GM18519 (cell line): ENCODE measurements around the gene TBL1X.
"Not testable (repeated sequence)": the region's sequence is repeated elsewhere in the genome, so short reads cannot be mapped to it uniquely, and the experiment has no call there.

Source experiments
- ATAC-seq: cut with Tn5 transposase; IDR thresholded peaks from one replicate; pipeline ENCODE4 v1.9.1; 2021; ENCODE audit warnings: mild to moderate bottlenecking, moderate library complexity; ENCODE audit not compliant: unreplicated experiment, low FRiP score

The TBL1X gene

GRCh38 chrX:9458516-9459078, 6.3 kb upstream of the TBL1X start:
- ATAC-seq: no peak

- ATAC-seq: no peak
These were observed 5.6 kb upstream of the TBL1X start for GRCh38 chrX:9459186-9459748.

DNA sequence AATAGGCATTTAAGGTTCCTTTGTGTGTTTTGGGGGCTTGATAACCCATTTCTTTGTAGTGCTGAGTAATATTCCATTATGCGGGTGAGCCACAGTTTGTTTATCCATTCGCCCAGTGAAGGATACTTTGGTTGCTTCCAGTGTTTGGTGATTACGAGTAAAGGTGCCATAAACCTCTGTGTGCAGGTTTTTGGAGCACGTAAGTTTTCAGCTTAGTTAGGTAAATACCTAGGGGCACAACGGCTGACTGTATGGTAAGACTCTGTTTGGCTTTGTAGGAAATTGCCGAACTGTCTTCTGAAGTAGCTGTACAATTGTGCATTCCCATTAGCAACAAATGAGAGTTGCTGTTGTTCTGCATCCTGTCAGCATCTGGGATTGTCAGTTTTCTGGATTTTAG, 3.8 kb upstream of the TBL1X start:
- ATAC-seq: no peak

DNA sequence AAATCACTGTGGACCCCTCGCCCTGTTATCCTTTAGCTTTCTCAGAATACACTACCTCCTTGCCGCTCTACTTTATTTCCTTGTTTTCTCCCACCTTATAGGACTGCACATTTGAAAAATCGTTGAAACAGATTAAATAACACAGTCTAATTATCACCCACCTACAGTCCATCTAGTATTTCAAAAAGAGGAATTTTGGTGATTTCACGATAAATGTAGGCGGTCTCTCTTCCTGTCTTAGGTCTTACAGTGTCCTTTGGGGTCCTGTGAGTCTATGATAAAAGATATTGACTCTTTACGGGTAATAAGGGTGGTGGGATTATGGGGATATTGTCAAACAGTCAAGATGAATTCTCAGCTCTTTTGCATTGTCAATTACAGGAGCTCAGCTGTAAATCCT, 2.4 kb upstream of the TBL1X start:
- ATAC-seq: no peak

- no peak for ATAC-seq
These were observed 694 bp downstream of the TBL1X start for GRCh38 chrX:9465380-9466123.

DNA sequence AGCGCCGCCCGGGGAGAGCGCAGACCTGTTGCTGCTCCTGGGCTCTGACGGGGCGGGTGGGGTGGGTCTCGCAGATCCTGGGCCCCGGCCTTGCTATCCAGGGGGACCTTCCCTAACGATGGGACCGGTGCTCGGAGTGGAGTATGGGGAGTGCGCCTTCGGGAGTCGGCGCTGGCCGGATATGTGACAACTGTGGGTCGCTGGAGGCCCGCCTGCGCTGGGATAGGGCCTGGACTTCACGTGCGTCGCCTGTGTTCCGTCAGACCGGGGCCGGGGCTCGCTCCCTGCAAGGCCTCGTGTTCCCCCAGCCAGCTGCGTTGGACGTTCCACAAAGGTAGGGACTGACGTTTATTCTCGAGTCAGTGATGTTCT, 1.3 kb downstream of the TBL1X start:
- no peak for ATAC-seq

DNA sequence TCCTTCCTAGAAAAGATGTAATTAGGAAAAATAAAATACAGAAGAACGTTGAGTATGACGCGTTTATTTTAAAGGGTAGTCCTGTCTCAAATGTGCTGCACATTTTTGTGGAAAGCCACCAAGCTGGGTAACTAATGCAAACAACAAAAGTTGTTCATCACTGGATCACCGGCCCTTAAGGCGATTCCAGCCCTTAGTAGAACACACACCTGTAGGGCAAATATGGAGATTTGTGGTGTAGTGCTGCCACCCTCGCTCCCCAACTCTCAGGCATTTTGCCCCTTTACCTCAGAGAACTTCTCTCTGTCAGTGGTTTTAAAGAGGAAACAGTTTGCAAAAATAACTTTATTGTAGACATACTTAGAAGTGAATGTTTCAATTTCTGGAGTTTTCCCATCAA, 1.9 kb downstream of the TBL1X start:
- ATAC-seq: no peak

DNA sequence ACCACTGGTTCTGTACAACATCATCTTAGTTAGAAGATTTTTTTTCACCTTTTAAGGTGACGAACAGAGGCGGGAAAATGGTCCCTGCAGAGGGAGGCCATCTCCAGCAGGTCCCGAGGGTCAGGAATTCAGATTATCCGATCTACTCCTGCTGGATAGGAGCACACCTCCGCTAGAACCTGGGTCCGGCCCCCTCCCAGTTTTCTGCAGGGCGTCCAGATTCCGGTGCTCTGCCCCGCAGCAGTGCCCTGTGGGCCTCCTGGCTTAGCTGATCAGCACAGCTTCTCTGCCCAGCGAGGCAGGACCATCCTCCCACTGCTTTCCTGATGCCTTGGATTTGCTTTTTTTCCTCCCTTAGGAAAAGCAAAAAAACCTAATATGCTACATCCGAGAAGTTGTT, 2.3 kb downstream of the TBL1X start:
- no peak for ATAC-seq

GRCh38 chrX:9467751-9468150, 2.9 kb downstream of the TBL1X start:
- no peak for ATAC-seq

GRCh38 chrX:9471571-9471985, 6.7 kb downstream of the TBL1X start:
- no peak for ATAC-seq

- no peak for ATAC-seq
These were observed 8.8 kb downstream of the TBL1X start for GRCh38 chrX:9473708-9474107.

- ATAC-seq: not testable (repeated sequence)
These were observed 10.6 kb downstream of the TBL1X start for GRCh38 chrX:9475417-9475816.

- ATAC-seq: no peak
These were observed 11.1 kb downstream of the TBL1X start for GRCh38 chrX:9475984-9476383.

GRCh38 chrX:9476810-9477575, 12.1 kb downstream of the TBL1X start:
- no peak for ATAC-seq

- ATAC-seq: no peak
These were observed 17.6 kb downstream of the TBL1X start for GRCh38 chrX:9482408-9482807.

- no peak for ATAC-seq
These were observed 18.0 kb downstream of the TBL1X start for GRCh38 chrX:9482837-9483236.

GRCh38 chrX:9483376-9483775, 18.5 kb downstream of the TBL1X start:
- ATAC-seq: no peak

DNA sequence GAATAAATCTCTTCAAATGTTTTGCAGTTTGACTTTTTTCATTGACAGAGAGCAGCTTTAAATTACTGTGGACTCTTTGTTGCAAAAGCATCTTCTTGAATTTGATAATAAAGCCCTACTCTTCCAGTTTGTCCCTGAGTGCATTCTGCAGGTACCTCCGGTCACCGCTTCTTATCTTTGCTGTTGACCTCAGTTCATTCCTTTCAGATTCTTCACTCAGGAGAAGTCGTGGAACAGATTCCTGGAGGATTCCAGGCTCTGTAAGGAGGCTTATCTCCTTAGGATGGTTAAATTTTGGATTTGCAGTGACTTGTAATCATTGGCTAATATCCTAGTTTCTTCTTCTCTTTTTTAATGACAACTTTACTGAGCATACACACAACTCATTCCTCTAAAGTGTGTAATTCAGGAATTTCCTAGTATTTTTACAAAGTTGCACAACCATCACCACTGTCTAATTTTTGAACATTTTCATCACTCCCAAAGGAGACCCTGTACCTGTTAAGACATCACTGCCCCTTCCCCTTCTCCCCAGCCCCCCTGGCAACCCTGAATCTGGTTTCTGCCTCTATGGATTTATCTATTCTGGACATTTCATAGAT, 22.0 kb downstream of the TBL1X start:
- no peak for ATAC-seq

DNA sequence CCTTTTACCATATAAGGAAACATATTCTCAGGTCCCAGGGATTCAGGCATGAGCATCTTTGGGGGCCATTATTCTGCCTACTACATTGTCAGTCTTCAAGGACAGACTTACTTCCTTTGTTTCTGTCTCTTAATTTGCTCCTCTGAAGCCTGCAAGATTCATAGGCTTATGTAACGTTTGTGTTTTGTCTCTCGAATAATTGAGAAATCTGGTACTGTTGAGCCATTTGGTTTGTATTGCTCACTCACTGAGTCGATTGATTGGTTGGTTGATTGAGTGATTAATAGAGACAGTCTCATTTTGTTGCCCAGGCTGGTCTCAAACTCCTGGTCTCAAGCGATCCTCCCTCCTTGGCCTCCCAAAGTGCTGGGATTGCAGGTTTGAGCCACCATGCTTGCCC, 23.7 kb downstream of the TBL1X start:
- ATAC-seq: no peak

- no peak for ATAC-seq
These were observed 24.4 kb downstream of the TBL1X start for GRCh38 chrX:9489234-9489633.

DNA sequence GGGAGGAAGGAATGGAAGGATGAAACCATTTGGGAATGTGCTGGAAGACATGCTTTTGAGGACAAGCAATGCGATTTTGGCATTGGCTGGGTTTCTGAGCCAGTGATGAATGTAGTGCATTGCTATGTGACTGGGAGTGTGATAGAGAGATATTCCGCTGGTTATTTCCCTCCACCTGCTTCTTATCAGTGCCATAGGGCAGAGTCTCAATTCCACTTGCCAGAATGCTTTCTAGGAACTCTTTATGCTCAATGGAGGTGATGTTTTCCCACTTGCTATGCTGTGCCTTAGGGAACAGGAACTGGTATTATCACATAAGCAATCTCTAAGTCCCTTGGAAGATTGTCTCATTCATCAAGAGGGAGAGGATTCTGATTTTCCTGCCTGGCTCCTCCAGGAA, 28.0 kb downstream of the TBL1X start:
- no peak for ATAC-seq
